Measurements from ENCODE around the gene SLC17A7. TPM values are rescaled to one million over a fixed set of nuclear protein-coding genes. Genes with fewer than 3 reads are reported as not detected.

SLC17A7 gene
- total RNA-seq, 1 donor from 2014 or later, result 1.4 TPM

- intact Hi-C loops (cut with micrococcal nuclease), result loop anchor here (5.0 kb wide), 1 partner anchor 48 kb away; the partner anchor contains the start of gene SLC17A7
- DNase-seq, result no peak
- no peak for ATAC-seq
These were observed 47.4 kb downstream of the SLC17A7 start for GRCh38 chr19:49393881-49394280.

- intact Hi-C loops (cut with micrococcal nuclease), result loop anchor here (5.0 kb wide), 1 partner anchor 51 kb away; the partner anchor contains the start of gene SLC17A7
- DNase-seq (peak; percentile 84), ATAC-seq (peak; percentile 89)
These were observed 49.5 kb downstream of the SLC17A7 start for GRCh38 chr19:49391581-49392399.

GRCh38 chr19:49390929-49391359 lies 50.4 kb downstream of the SLC17A7 start:
- no peak for DNase-seq
- intact Hi-C loops (cut with micrococcal nuclease), result loop anchor here (5.0 kb wide), 1 partner anchor 51 kb away; the partner anchor contains the start of gene SLC17A7
- no peak for ATAC-seq

GRCh38 chr19:49390131-49390928 lies 51.0 kb downstream of the SLC17A7 start:
- intact Hi-C loops (cut with micrococcal nuclease), result loop anchor here (5.0 kb wide), 1 partner anchor 52 kb away; the partner anchor contains the start of gene SLC17A7
- ATAC-seq (no peak), DNase-seq (no peak)

- ATAC-seq, result no peak
- no peak for DNase-seq
- intact Hi-C loops (cut with micrococcal nuclease), result no loop called here
These were observed 51.9 kb downstream of the SLC17A7 start for GRCh38 chr19:49389406-49389805.

- ATAC-seq, result peak; percentile 80
- peak; percentile 85 for DNase-seq
- intact Hi-C loops (cut with micrococcal nuclease), result no loop called here
These were observed 53.4 kb downstream of the SLC17A7 start, which contains the start of gene KASH5 for GRCh38 chr19:49387936-49388372. TSS of gene KASH5 (plus strand) at chr19:49388249. CDS start at chr19:49390884, 2,635 bp downstream.

- ATAC-seq (no peak), DNase-seq (no peak)
- intact Hi-C loops (cut with micrococcal nuclease), result no loop called here
These were observed 57.7 kb downstream of the SLC17A7 start for GRCh38 chr19:49383599-49383998.

GRCh38 chr19:49382639-49383038 lies 58.7 kb downstream of the SLC17A7 start:
- no peak for ATAC-seq
- no peak for DNase-seq
- intact Hi-C loops (cut with micrococcal nuclease), result no loop called here

- DNase-seq, result no peak
- intact Hi-C loops (cut with micrococcal nuclease), result no loop called here
- ATAC-seq, result no peak
These were observed 60.9 kb downstream of the SLC17A7 start for GRCh38 chr19:49380391-49380790.

Other genes with a start within 250 kb of the SLC17A7 start
- gene SLC6A16, start 116.3 kb downstream of the SLC17A7 start, total RNA-seq, result 1.1 TPM
- gene CD37, start 106.1 kb downstream of the SLC17A7 start, total RNA-seq, result 6.5 TPM
- 62.7 TPM for gene TEAD2, start 79.1 kb downstream of the SLC17A7 start, total RNA-seq
- not detected for gene DKKL1, start 77.7 kb downstream of the SLC17A7 start, total RNA-seq
- gene KASH5, start 53.3 kb downstream of the SLC17A7 start, total RNA-seq, result not detected
- gene PTH2, start 18.1 kb downstream of the SLC17A7 start, total RNA-seq, result not detected
- not detected for gene GFY, start 16.1 kb downstream of the SLC17A7 start, total RNA-seq
- 29.6 TPM for gene PIH1D1, start 10.3 kb upstream of the SLC17A7 start, total RNA-seq
- 11.5 TPM for gene ALDH16A1, start 11.7 kb upstream of the SLC17A7 start, total RNA-seq
- gene FLT3LG, start 32.7 kb upstream of the SLC17A7 start, total RNA-seq, result 5.9 TPM
- 1,289 TPM for gene RPL13A, start 46.1 kb upstream of the SLC17A7 start, total RNA-seq
- gene RPS11, start 54.9 kb upstream of the SLC17A7 start, total RNA-seq, result 1,034 TPM
- 84.7 TPM for gene FCGRT, start 71.1 kb upstream of the SLC17A7 start, total RNA-seq
- 8.5 TPM for gene RCN3, start 86.5 kb upstream of the SLC17A7 start, total RNA-seq
- 46.7 TPM for gene NOSIP, start 139.0 kb upstream of the SLC17A7 start, total RNA-seq
- 1.3 TPM for gene PRRG2, start 139.8 kb upstream of the SLC17A7 start, total RNA-seq
- gene PRR12, start 149.7 kb upstream of the SLC17A7 start, total RNA-seq, result 15.6 TPM
- gene RRAS, start 198.6 kb upstream of the SLC17A7 start, total RNA-seq, result 100 TPM
- gene SCAF1, start 200.7 kb upstream of the SLC17A7 start, total RNA-seq, result 44.9 TPM
- gene IRF3, start 224.3 kb upstream of the SLC17A7 start, total RNA-seq, result 40.6 TPM
- gene BCL2L12, start 224.4 kb upstream of the SLC17A7 start, total RNA-seq, result 11.5 TPM
- gene PRMT1, start 235.7 kb upstream of the SLC17A7 start, total RNA-seq, result 130 TPM
- gene ADM5, start 248.1 kb upstream of the SLC17A7 start, total RNA-seq, result 0.87 TPM
- gene CPT1C, start 249.6 kb upstream of the SLC17A7 start, total RNA-seq, result 3.1 TPM

Measured in left ventricle myocardium superior (tissue), 1 donor.